ENCODE measurements around the gene IGSF9B. TPM values are rescaled to one million over a fixed set of nuclear protein-coding genes. Genes with fewer than 3 reads are reported as not detected.

The IGSF9B gene
- total and polyA plus RNA-seq, 10 of the 15 experiments (the other 5 are each of a cell fraction or from before 2014, with no cell fraction given) = 0.03 to 3.7 (median 0.20) TPM; not detected in 2

DNA sequence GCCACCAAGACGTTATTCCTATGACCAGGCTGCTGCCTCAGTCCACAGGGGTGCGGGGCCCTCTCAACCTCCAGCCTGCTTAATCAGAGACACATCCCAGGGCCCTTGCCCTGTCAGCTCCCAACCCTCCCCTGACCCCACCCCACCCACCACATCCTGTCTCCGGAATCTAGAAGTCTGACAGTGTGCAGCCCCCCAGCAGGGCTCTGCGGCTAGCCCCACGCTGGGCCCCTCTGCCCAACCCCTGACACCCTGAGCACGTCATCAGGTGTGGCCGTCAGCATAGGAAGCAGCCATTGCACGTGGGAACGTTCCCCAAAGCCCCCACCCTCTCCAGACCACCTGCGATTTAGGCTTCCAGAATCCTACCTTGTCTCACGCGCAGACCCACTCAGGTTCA, 34.3 kb upstream of the IGSF9B start:
- Histone ChIP-seq H3K27me3 (replicated peaks in 1 of 2; ENCODE audit: control insufficient read depth in 2 of 2, insufficient read depth in 2 of 2, low read length in 1 of 2) (peaks cover 0 to 1% of the 10 kb centered on the region in 2 experiments; a peak in 1 of 4 replicates), H3K9me3 (replicated peaks; ENCODE audit: control insufficient read depth, insufficient read depth, low read length) (no peaks in the 10 kb centered on the region), H3K27ac (ENCODE audit: control insufficient read depth, insufficient read depth) (no peak overlapping the region), H2AFZ (ENCODE audit: control insufficient read depth, low read depth, low read length) (no peak overlapping the region), H3K9ac (ENCODE audit: control insufficient read depth, insufficient read depth, low read length) (no peak overlapping the region), H3K4me1 (ENCODE audit: control insufficient read depth, insufficient read depth, low read length) (no peaks in the 10 kb centered on the region), H3K79me2 (ENCODE audit: control insufficient read depth, insufficient read depth, low read length) (no peaks in the 10 kb centered on the region), H3K4me3 (no peak overlapping the region), H4K20me1 (ENCODE audit: control insufficient read depth, insufficient read depth) (no peaks in the 10 kb centered on the region), H3K4me2 (ENCODE audit: control insufficient read depth, insufficient read depth) (no peak overlapping the region), H3K36me3 (ENCODE audit: control insufficient read depth in 2 of 2, insufficient read depth in 2 of 2, low read length in 1 of 2) (no peaks in the 10 kb centered on the region)
- no TSS peak for BruUV-seq (replicated peaks)
- ChIA-PET RAD21 (ENCODE audit: unreplicated experiment) (no interaction called here), CTCF (no interaction called here), POLR2A (no interaction called here), SMC1A (ENCODE audit: uncharacterized antibody, unreplicated experiment) (no interaction called here)
- FAIRE-seq (no peak), DNase-seq (ENCODE audit: low read depth, low spot score) (no peak), ATAC-seq (no peak)
- TF ChIP-seq SPI1 (IDR thresholded peaks at IDR 0.05; ENCODE audit: borderline replicate concordance, insufficient read depth, low read depth, low read length) (no peak), TAF1 (IDR thresholded peaks at IDR 0.05; ENCODE audit: borderline replicate concordance, low read depth, low read length) (no peak), NKRF (conservative IDR thresholded peaks at IDR 0.05) (no peak), NFYB (IDR thresholded peaks at IDR 0.05; ENCODE audit: insufficient read depth, low read depth, low read length) (no peak), GATAD2B (conservative IDR thresholded peaks at IDR 0.05; ENCODE audit: low read depth) (no peak), SREBF1 (IDR thresholded peaks at IDR 0.05; ENCODE audit: low read length) (no peak), POU2F2 (IDR thresholded peaks at IDR 0.05; ENCODE audit: borderline replicate concordance, low read depth, low read length) (no peak), TCF3 (IDR thresholded peaks at IDR 0.05; ENCODE audit: borderline replicate concordance, insufficient read depth, low read depth, low read length) (no peak), ELK1 (IDR thresholded peaks at IDR 0.05; ENCODE audit: low read depth, low read length) (no peak), SUPT20H (IDR thresholded peaks at IDR 0.05; ENCODE audit: borderline replicate concordance, control insufficient read depth, low read depth, low read length) (no peak)
- TF ChIP-seq, protein P1, sequence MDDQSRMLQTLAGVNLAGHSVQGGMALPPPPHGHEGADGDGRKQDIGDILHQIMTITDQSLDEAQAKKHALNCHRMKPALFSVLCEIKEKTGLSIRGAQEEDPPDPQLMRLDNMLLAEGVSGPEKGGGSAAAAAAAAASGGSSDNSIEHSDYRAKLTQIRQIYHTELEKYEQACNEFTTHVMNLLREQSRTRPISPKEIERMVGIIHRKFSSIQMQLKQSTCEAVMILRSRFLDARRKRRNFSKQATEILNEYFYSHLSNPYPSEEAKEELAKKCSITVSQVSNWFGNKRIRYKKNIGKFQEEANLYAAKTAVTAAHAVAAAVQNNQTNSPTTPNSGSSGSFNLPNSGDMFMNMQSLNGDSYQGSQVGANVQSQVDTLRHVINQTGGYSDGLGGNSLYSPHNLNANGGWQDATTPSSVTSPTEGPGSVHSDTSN (IDR thresholded peaks at IDR 0.05; ENCODE audit: insufficient replicate concordance, low read depth, low read length) = no peak
- in situ Hi-C loops (cut with MboI) (no loop called here), intact Hi-C loops (cut with micrococcal nuclease; ENCODE audit: unreplicated experiment) (no loop called here)
- WGBS (ENCODE audit: insufficient coverage, insufficient replicate concordance, low lambda C conversion rate, missing lambda C conversion rate) = 28% methylated on average over 12 of the region's 12 CpGs
